Measurements from ENCODE around the gene PLA2G4E. TPM values are rescaled to one million over a fixed set of nuclear protein-coding genes. Genes with fewer than 3 reads are reported as not detected.

The PLA2G4E gene
- total and polyA plus RNA-seq, 2 of the 13 experiments (the other 11 are each of a cell fraction or from before 2014, with no cell fraction given) = not detected

DNA sequence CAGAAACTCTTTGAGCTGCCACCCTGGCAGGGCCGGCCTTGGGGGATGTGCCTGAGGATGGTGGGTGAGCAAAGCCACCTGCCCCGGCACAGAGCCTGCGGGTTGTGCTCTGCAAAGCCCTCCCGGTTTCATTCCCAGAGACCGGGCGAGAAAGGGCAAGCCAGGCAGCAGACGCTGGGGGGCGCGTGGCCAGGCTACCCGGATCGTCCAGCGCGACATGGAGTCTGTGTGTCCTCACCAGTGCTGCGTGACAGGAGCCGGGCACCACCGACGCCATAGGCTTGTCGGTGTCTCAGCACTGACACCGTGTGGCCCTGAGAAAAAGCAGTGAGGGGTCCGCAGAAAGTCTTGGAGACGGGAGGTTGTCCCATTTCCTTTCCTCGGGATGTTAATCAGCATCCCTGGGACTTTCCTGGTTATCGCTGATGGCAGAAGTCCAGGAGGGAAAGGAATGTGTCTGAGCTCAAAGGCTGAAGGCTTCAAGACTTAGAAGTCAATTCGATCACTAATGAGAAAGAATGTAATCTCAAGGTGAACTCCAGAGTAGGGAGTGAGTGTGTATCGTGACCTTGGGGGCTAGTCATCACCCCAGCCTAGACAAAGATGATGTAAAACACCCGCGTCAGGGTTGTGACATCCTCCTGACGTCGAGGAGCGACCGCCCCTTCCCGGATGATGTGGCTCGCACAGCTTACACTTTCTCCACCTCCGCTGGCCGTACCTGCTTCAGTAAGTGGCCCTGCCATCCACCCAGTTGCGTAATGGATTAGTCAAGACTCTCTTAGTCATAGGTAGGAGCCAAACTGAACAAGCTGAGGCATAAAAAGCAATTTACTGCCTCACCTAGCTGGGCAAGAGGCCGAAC is 36.3 kb upstream of the PLA2G4E start (continued):
- TF ChIP-seq ZMYM4 (CRISPR knock-in tag; IDR thresholded peaks at IDR 0.05) = peak; percentile 28; the same call in 1 of the 2 replicates
- no peak for TF ChIP-seq MTA3 (CRISPR knock-in tag; IDR thresholded peaks at IDR 0.05)
- no peak for TF ChIP-seq ZNF703 (CRISPR knock-in tag; IDR thresholded peaks at IDR 0.05; ENCODE audit: borderline replicate concordance)
- no peak for TF ChIP-seq HNRNPH1 (optimal IDR thresholded peaks at IDR 0.05; ENCODE audit: low read depth, low read length)
- TF ChIP-seq, protein P1, sequence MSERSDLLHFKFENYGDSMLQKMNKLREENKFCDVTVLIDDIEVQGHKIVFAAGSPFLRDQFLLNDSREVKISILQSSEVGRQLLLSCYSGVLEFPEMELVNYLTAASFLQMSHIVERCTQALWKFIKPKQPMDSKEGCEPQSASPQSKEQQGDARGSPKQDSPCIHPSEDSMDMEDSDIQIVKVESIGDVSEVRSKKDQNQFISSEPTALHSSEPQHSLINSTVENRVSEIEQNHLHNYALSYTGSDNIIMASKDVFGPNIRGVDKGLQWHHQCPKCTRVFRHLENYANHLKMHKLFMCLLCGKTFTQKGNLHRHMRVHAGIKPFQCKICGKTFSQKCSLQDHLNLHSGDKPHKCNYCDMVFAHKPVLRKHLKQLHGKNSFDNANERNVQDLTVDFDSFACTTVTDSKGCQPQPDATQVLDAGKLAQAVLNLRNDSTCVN (CRISPR knock-in tag; IDR thresholded peaks at IDR 0.05; ENCODE audit: borderline replicate concordance) = no peak
- TF ChIP-seq ZBTB20 (CRISPR knock-in tag; IDR thresholded peaks at IDR 0.05; ENCODE audit: borderline replicate concordance, low read depth) = no peak
- no peak for TF ChIP-seq ZNF10 (CRISPR knock-in tag; IDR thresholded peaks at IDR 0.05; ENCODE audit: borderline replicate concordance, low read depth)
- TF ChIP-seq SUZ12 (IDR thresholded peaks at IDR 0.05; ENCODE audit: low read depth, low read length) = no peak
- no peak for TF ChIP-seq ZNF367 (CRISPR knock-in tag; IDR thresholded peaks at IDR 0.05; ENCODE audit: borderline replicate concordance)
- TF ChIP-seq RBFOX2 (IDR thresholded peaks at IDR 0.05; ENCODE audit: low read depth, low read length) = no peak
- no peak for TF ChIP-seq EZH2 (conservative IDR thresholded peaks at IDR 0.05; ENCODE audit: low read depth, low read length)
- no peak for TF ChIP-seq ZNF121 (CRISPR knock-in tag; IDR thresholded peaks at IDR 0.05)
- TF ChIP-seq FOXA1 (IDR thresholded peaks at IDR 0.05) = no peak
- no peak for TF ChIP-seq FOXA1 (CRISPR knock-in tag; IDR thresholded peaks at IDR 0.05)
- TF ChIP-seq, protein P2, sequence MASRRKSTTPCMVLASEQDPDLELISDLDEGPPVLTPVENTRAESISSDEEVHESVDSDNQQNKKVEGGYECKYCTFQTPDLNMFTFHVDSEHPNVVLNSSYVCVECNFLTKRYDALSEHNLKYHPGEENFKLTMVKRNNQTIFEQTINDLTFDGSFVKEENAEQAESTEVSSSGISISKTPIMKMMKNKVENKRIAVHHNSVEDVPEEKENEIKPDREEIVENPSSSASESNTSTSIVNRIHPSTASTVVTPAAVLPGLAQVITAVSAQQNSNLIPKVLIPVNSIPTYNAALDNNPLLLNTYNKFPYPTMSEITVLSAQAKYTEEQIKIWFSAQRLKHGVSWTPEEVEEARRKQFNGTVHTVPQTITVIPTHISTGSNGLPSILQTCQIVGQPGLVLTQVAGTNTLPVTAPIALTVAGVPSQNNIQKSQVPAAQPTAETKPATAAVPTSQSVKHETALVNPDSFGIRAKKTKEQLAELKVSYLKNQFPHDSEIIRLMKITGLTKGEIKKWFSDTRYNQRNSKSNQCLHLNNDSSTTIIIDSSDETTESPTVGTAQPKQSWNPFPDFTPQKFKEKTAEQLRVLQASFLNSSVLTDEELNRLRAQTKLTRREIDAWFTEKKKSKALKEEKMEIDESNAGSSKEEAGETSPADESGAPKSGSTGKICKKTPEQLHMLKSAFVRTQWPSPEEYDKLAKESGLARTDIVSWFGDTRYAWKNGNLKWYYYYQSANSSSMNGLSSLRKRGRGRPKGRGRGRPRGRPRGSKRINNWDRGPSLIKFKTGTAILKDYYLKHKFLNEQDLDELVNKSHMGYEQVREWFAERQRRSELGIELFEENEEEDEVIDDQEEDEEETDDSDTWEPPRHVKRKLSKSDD (CRISPR knock-in tag; IDR thresholded peaks at IDR 0.05; ENCODE audit: low read depth) = peak; percentile 53; the same call in 1 of the 2 replicates
- no peak for TF ChIP-seq SAFB2 (CRISPR knock-in tag; IDR thresholded peaks at IDR 0.05; ENCODE audit: borderline replicate concordance, low read depth)
- TF ChIP-seq POLR2AphosphoS2 (IDR thresholded peaks at IDR 0.05; ENCODE audit: low read depth, low read length) = no peak
- TF ChIP-seq, protein P3, sequence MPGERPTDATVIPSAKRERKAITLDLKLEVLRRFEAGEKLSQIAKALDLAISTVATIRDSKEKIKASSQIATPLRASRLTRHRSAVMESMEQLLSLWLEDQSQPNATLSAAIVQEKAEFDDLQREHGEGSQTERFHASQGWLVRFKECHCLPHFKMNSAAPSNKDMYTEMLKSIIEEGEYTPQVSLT (CRISPR knock-in tag; IDR thresholded peaks at IDR 0.05; ENCODE audit: borderline replicate concordance, low read depth) = no peak
- no peak for TF ChIP-seq ZNF3 (CRISPR knock-in tag; IDR thresholded peaks at IDR 0.05)
- TF ChIP-seq ZNF547 (CRISPR knock-in tag; IDR thresholded peaks at IDR 0.05) = peak; percentile 56; the same call in 1 of the 2 replicates
- TF ChIP-seq ZNF205 (CRISPR knock-in tag; IDR thresholded peaks at IDR 0.05) = no peak
- TF ChIP-seq PLRG1 (conservative IDR thresholded peaks at IDR 0.05) = no peak
- TF ChIP-seq, protein P4, sequence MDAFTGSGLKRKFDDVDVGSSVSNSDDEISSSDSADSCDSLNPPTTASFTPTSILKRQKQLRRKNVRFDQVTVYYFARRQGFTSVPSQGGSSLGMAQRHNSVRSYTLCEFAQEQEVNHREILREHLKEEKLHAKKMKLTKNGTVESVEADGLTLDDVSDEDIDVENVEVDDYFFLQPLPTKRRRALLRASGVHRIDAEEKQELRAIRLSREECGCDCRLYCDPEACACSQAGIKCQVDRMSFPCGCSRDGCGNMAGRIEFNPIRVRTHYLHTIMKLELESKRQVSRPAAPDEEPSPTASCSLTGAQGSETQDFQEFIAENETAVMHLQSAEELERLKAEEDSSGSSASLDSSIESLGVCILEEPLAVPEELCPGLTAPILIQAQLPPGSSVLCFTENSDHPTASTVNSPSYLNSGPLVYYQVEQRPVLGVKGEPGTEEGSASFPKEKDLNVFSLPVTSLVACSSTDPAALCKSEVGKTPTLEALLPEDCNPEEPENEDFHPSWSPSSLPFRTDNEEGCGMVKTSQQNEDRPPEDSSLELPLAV (CRISPR knock-in tag; conservative IDR thresholded peaks at IDR 0.05; ENCODE audit: low read depth) = no peak

All from HepG2 (cell line).